Measurements from ENCODE around the gene CEP131. TPM values are rescaled to one million over a fixed set of nuclear protein-coding genes. Genes with fewer than 3 reads are reported as not detected.
A peak's percentile ranks its signal among the peaks of the same experiment; 100 is the strongest.

The CEP131 gene
- total and polyA plus RNA-seq, 2 of the 8 experiments (the other 6 are each of a cell fraction or from before 2014, with no cell fraction given) = 5.9 to 23.2 TPM

- Histone ChIP-seq H3K4me1 (replicated peaks in 1 of 4; ENCODE audit: control insufficient read depth in 3 of 4, insufficient read depth in 4 of 4, low read length in 3 of 4) (peaks cover 0 to 12% (median 8%) of the 10 kb centered on the region in 4 experiments; a peak in 5 of 7 replicates), H3K4me3 (ENCODE audit: extremely low read depth in 1 of 4, insufficient read depth in 2 of 4, low read depth in 3 of 4, low read length in 4 of 4) (peak overlapping the region; percentile 71 to 95 (median 82)), H3K4ac (replicated peaks; ENCODE audit: insufficient read length, low read depth, low read length) (no peak overlapping the region), H4K5ac (ENCODE audit: insufficient read length, low read depth, low read length) (no peak overlapping the region), H3K18ac (ENCODE audit: extremely low read depth, low read length) (no peak overlapping the region), H2BK12ac (ENCODE audit: low read depth, low read length) (no peak overlapping the region), H3K79me1 (ENCODE audit: low read depth, low read length) (peaks cover 9% of the 10 kb centered on the region), H4K91ac (replicated peaks; ENCODE audit: insufficient read length, low read length) (no peak overlapping the region), H2AK5ac (ENCODE audit: low read depth, low read length) (no peak overlapping the region), H3K4me2 (ENCODE audit: insufficient read depth in 1 of 2, low read depth in 2 of 2, low read length in 2 of 2) (peak overlapping the region; percentile 76 to 93), H2BK120ac (replicated peaks; ENCODE audit: low read depth, low read length) (no peak overlapping the region), H2BK5ac (ENCODE audit: low read depth, low read length) (no peak overlapping the region), H3K23ac (ENCODE audit: insufficient read length) (no peak overlapping the region), H4K20me1 (replicated peaks in 1 of 2; ENCODE audit: control insufficient read depth in 1 of 2, insufficient read depth in 2 of 2, low read length in 2 of 2) (peaks cover 11 to 22% of the 10 kb centered on the region in 2 experiments), H3K9me3 (ENCODE audit: insufficient read depth in 2 of 2, low read depth in 1 of 2, low read length in 1 of 2) (no peaks in the 10 kb centered on the region), H4K8ac (ENCODE audit: extremely low read depth, insufficient read depth, low read length) (peak overlapping the region; percentile 77), H3K23me2 (ENCODE audit: low read depth, low read length) (peaks cover 8% of the 10 kb centered on the region; the same call in 1 of the 2 replicates), H3K14ac (ENCODE audit: insufficient read length) (no peak overlapping the region), H3K9ac (replicated peaks in 1 of 4; ENCODE audit: extremely low read depth in 1 of 4, low read depth in 3 of 4, low read length in 3 of 4) (peak overlapping the region in 2 of 4 experiments; percentile 45 to 55; a peak in 4 of 7 replicates), H3K27me3 (replicated peaks in 1 of 4; ENCODE audit: control insufficient read depth in 3 of 4, extremely low read depth in 1 of 4, insufficient read depth in 3 of 4, low read length in 3 of 4) (no peaks in the 10 kb centered on the region), H3K27ac (ENCODE audit: low read depth, low read length) (0 out of 2 replicates have a peak overlapping the region, but pooled peaks have one; percentile 37), H2BK20ac (ENCODE audit: low read length) (no peak overlapping the region), H2AFZ (ENCODE audit: low read length) (no peak overlapping the region), H2BK15ac (ENCODE audit: low read length) (no peak overlapping the region), H3K79me2 (ENCODE audit: control insufficient read depth in 1 of 2, insufficient read depth in 2 of 2, low read length in 2 of 2) (peaks cover 0 to 23% of the 10 kb centered on the region in 2 experiments; a peak in 2 of 4 replicates), H3K36me3 (ENCODE audit: control insufficient read depth in 2 of 4, insufficient read depth in 4 of 4, low read length in 3 of 4) (peaks cover 0 to under 1% (median 0%) of the 10 kb centered on the region in 4 experiments; a peak in 1 of 8 replicates), H3K56ac (replicated peaks; ENCODE audit: insufficient read length, low read depth, low read length) (no peak overlapping the region)
- POLR2A ChIA-PET (ENCODE audit: partially characterized antibody) = interaction anchor here (0.8 to 3.3 kb wide), 16 partner anchors 8 to 251 kb away, joined by 3 to 18 read pairs (median 4); no protein-coding TSS in a partner anchor
- CTCF ChIA-PET (ENCODE audit: partially characterized antibody) = interaction anchor here (0.5 to 2.8 kb wide), 9 partner anchors 11 to 252 kb away, joined by 3 to 11 read pairs (median 3); no protein-coding TSS in a partner anchor
- FAIRE-seq (no peak), DNase-seq (ENCODE audit: low read depth in 1 of 2, low spot score in 2 of 2) (no peak)
- WGBS, 2 experiments (ENCODE audit: extremely low coverage in 1 of 2, insufficient coverage in 1 of 2, insufficient read length in 1 of 2, insufficient replicate concordance in 2 of 2, low coverage in 1 of 2, low lambda C conversion rate in 2 of 2, missing lambda C conversion rate in 1 of 2) = 70% methylated on average over 36 of the region's 36 CpGs; no CpG with 5 or more reads in 1 of the 2 experiments
- TF ChIP-seq MAFK (IDR thresholded peaks at IDR 0.05; ENCODE audit: low read depth, low read length) = no peak
- no peak for TF ChIP-seq TAF7 (optimal IDR thresholded peaks at IDR 0.05; ENCODE audit: borderline replicate concordance, low read depth, low read length)
- TF ChIP-seq JUND (IDR thresholded peaks at IDR 0.05; ENCODE audit: low read length) = no peak
- no peak for TF ChIP-seq POLR2AphosphoS5 (IDR thresholded peaks at IDR 0.05; ENCODE audit: low read depth, low read length)
- TF ChIP-seq KDM4A (IDR thresholded peaks at IDR 0.05; ENCODE audit: low read depth, low read length, severe bottlenecking) = no peak
- no peak for TF ChIP-seq GTF2F1 (IDR thresholded peaks at IDR 0.05; ENCODE audit: borderline replicate concordance, low read depth, low read length)
- TF ChIP-seq CTBP2 (IDR thresholded peaks at IDR 0.05; ENCODE audit: borderline replicate concordance, insufficient read depth, insufficient read length, low read length) = no peak
- TF ChIP-seq HDAC6 (IDR thresholded peaks at IDR 0.05; ENCODE audit: low read depth, low read length) = no peak
- no peak for TF ChIP-seq SRF (IDR thresholded peaks at IDR 0.05; ENCODE audit: low read depth, low read length)
- no peak for TF ChIP-seq RXRA (IDR thresholded peaks at IDR 0.05; ENCODE audit: insufficient read depth, low read depth, low read length)
- TF ChIP-seq KDM5A (IDR thresholded peaks at IDR 0.05; ENCODE audit: low read length) = no peak
These were observed 15.1 kb upstream of the CEP131 start for GRCh38 chr17:81237591-81238489.

Data from H1 (cell line).